Bone marrow (tissue), 2 donors: ENCODE measurements around the gene PROCR.
A peak's percentile ranks its signal among the peaks of the same experiment; 100 is the strongest.
"Not testable (repeated sequence)": the region's sequence is repeated elsewhere in the genome, so short reads cannot be mapped to it uniquely, and the experiment has no call there.

ENCODE experiments used
- DNase-seq, 2 donors: peaks; one replicate each; lab custom pipeline; 2025; lab: John Stamatoyannopoulos, UW

The PROCR gene

DNA sequence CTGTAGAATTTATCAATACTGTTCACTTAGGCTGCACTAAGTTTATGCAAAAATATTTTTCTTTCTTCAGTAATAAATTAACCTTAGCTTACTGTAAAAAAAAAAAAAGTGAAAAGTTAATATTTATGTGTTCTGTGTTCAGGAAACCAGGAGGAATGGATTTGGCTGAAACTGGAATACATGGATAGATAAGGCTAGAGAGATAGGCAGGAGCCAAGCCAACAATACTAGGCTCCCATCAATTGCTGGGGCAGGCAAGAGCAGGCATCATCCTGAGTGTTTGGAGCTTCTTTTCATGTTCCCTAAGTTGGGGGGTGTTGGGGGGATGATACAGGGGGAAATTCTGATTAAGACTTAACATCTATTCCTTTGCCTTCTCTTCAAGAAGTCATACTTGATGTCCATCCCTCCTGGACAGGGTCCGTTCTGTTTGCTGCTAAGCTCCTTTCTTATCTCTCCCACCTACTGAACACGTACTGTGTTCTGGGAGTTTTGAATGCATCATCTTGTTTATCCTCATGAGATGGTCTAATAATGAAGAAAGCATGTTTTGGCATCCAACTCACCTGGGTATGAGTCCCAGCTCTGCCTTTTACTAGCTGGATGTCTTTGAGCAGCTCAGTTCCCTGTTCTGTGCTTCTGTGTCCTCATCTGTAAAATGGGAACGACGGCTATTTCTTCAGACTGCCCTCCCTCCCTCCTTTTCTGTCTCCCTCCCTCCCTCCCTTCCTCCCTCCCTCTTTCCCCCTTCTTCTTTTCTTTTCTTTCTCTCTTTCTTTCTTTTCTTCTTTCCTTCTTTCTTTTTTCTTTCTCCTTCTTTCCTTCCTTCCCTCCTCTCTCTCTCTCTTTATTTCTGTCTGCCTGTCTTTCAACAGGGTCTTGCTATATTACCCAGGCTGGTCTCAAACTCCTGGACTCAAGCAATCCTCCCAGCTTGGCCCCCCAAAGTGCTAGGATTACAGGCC lies 6.4 kb upstream of the PROCR start:
- DNase-seq, result no peak

DNA sequence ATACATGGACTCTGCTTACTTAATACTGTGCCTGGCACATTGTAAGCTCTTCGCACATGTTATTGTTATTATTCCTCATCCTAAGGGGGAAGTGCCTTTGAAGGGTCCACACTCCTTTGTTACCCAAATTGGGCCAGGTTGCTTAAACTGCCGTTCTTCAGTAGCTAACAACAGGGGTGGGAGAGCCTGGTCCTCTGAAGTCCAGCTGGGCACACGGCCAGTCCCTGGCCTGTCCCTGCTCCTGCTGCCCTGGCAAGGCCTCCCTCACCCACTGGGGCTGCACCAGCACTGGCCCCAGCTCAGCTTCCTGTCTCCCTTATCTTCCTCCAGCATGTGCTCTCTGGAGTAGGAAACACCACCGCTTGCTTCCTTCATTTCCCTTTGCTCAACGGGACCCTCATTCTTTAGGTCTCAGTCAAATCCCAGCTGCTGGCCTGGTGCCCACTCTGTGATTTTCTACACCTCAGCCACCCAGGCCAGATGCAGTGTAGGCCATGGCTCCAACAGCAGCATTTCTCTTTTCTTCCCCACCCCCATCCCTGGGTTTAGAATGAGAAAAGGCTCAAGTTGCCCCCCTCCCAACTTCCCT lies 5.5 kb upstream of the PROCR start:
- DNase-seq, result peak in 1 of 2 donors; percentile 6

DNA sequence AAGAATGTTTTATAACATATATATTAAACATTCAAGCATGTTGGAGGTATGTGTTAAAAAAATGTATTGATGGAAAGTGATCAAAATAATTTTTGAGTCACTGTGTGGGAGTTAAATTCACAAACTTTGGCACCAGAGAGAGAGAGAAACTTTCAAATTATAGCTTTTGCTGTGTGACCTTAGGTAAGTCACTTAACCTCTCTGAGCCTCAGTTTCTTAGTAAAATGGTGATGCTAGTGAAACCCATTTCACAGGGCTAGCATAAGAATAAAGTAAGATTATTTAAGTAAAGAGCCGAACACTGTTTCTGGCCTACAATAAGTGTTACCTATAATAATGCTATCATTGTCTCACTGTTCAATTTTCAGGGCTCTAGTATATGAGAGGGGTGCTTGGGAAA lies 4.1 kb upstream of the PROCR start:
- no peak for DNase-seq

GRCh38 chr20:35168701-35169409 lies 3.0 kb upstream of the PROCR start:
- DNase-seq, result not testable (repeated sequence)

DNA sequence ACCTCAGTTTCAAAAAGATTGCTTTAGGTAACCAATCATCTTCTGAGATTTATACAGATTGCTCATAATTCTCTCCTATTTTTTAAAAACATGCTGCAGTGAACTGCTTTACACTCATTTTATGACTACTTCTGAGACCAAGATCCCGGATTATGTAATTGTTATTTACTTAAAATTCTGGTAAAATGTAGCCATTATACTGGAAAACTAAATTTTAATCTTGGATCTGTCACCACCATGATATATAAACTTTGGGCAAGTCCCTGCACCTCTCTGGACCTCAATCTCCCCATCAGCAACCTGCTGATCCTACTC lies 477 bp upstream of the PROCR start:
- DNase-seq, result no peak

GRCh38 chr20:35172434-35172806 lies 548 bp downstream of the PROCR start:
- no peak for DNase-seq

- no peak for DNase-seq
Measured at GRCh38 chr20:35173576-35174192, 1.8 kb downstream of the PROCR start.

- no peak for DNase-seq
Measured at GRCh38 chr20:35174458-35175216, 2.8 kb downstream of the PROCR start.

- no peak for DNase-seq
Measured at GRCh38 chr20:35176132-35176531, 4.3 kb downstream of the PROCR start.

- DNase-seq, result no peak
Measured at GRCh38 chr20:35179292-35180212, 7.7 kb downstream of the PROCR start.

DNA sequence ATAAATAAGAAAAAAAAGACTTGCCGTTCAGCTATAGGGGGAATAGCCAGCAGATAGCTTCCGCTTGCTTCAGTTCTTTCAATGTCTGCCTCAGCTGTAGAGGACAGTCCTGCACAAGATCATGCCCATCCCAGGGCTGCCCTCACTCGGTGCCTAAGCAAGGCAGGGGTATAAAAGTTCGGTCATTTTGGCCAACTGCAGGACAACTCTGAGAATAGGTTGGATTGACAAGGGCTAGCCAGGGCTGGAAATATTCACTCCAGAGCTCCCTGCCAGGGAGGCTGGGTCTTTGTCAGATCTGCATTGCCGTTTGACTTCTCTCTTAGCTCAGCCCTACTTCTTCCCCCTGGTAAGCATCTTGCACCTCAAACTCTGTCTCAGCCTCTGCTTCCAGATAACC lies 8.4 kb downstream of the PROCR start:
- no peak for DNase-seq

- DNase-seq, result no peak
Measured at GRCh38 chr20:35181731-35182130, 9.9 kb downstream of the PROCR start.

DNA sequence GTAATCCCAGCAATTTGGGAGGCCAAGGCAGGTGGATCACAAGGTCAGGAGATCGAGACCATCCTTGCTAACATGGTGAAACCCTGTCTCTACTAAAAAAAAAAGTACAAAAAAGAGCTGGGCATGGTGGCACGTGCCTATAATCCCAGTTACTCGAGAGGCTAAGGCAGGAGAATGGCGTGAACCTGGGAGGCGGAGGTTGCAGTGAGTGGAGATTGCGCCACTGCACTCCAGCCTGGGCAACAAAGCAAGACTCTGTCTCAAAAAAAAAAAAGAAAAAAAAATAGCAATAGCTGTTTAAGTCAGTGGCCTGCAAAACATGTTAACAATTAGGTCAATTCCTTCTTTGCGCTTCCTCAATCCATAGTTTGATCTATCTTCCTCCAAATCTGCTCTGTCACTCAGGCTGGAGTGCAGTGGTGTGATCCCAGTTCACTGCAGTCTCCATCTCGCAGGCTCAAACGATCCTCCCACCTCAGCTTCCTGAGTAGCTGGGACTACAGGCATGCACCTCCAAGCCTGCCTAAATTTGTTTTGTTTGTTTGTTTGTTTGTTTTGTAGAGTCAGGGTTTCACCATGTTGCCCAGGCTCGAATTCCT lies 14.9 kb downstream of the PROCR start:
- DNase-seq, result not testable (repeated sequence)

- no peak for DNase-seq
Measured at GRCh38 chr20:35187584-35188190, 15.8 kb downstream of the PROCR start.

DNA sequence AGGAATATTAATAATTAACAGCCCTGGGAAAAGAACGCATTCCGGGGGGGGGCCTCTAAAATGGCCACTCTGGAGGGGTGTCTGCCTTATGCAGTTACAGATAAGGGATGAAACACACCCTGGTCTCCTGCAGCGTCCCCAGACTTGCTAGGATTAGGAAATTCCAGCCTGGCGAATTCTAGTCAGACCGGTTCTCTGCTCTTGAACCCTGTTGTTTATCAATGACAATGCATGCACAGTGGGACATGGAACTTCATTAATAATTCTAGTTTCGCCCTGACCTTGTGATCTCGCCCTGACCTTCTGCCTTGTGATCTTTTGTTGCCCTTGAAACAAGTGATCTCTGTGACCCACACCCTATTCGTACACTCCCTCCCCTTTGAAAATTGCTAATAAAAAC lies 17.4 kb downstream of the PROCR start:
- not testable (repeated sequence) for DNase-seq

- DNase-seq, result no peak
Measured at GRCh38 chr20:35190556-35190955, 18.7 kb downstream of the PROCR start.

DNA sequence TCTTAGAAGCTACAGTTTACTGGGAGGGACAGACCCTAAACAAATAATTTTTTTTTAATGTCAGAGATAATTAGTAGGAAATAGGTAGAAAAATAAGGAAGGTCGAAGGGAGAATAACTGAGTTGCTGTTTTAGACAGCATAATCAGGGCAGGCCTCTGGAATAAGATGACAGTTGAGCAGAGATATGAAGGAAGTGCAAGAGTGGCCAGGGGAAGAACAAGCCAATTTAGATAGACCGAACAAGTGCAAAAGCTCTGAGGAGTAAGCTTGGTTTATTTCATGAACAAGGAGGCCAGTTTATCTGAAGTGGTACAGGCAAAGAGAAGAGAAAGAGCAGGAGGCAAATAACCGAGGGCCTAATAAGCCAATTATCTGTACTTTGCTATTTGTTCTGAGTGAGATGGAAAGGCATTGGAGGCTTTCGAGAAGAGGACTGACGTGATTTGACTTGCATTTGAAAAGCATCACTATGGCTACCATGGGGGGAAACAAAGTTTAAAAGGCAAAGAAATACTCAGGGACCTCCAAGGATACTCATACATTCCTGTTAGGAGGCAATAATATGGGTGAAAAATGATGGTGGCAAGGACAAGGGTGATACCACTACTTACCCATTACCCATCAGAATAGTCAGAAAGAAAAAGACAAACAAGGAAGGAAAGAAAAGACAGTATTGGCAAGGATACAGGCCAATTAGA lies 19.7 kb downstream of the PROCR start:
- DNase-seq, result no peak

- DNase-seq, result no peak
Measured at GRCh38 chr20:35192118-35192872, 20.4 kb downstream of the PROCR start.
